Skeletal muscle satellite cell (primary cell): ENCODE data around the gene DHCR24.

Source experiments
- H3K27me3 ChIP-seq: 2 replicates; pipeline ENCODE4 v1.7.0; 2013; ENCODE audit warnings: low read length; ENCODE audit not compliant: control insufficient read depth, insufficient read depth
- H3K36me3 ChIP-seq: 2 replicates; pipeline ENCODE4 v1.7.0; 2013; ENCODE audit warnings: mild to moderate bottlenecking, control low read depth, low read length; ENCODE audit not compliant: insufficient read depth
- H3K4me1 ChIP-seq: 2 replicates; pipeline ENCODE4 v1.7.0; 2013; ENCODE audit warnings: low read length; ENCODE audit not compliant: control insufficient read depth, insufficient read depth
- H3K4me2 ChIP-seq: 2 replicates; pipeline ENCODE4 v1.7.0; 2013; ENCODE audit warnings: mild to moderate bottlenecking, low read length
- H3K4me3 ChIP-seq: 2 replicates; pipeline ENCODE4 v1.7.0; 2013; ENCODE audit warnings: low read length
- H3K9ac ChIP-seq: 2 replicates; pipeline ENCODE4 v1.7.0; 2013; ENCODE audit warnings: mild to moderate bottlenecking, low read depth, low read length, moderate library complexity
- H3K9me3 ChIP-seq: replicated peaks from 2 replicates; pipeline ENCODE4 v1.7.0; 2013; ENCODE audit warnings: mild to moderate bottlenecking, control low read depth, low read length

The DHCR24 gene

GRCh38 chr1:54810153-54810942 is 76.6 kb downstream of the DHCR24 start:
- no peak overlapping the region for H3K9ac ChIP-seq
- no peak overlapping the region for H3K4me3 ChIP-seq
- H3K36me3 ChIP-seq = no peaks in the 10 kb centered on the region
- H3K4me1 ChIP-seq = peaks cover 7% of the 10 kb centered on the region
- H3K4me2 ChIP-seq = no peak overlapping the region
- H3K27me3 ChIP-seq = peaks cover 35% of the 10 kb centered on the region
- no peaks in the 10 kb centered on the region for H3K9me3 ChIP-seq

- Histone ChIP-seq H3K4me1 (peaks cover 10% of the 10 kb centered on the region), H3K9ac (no peak overlapping the region), H3K9me3 (no peaks in the 10 kb centered on the region), H3K27me3 (peaks cover 28% of the 10 kb centered on the region), H3K36me3 (no peaks in the 10 kb centered on the region), H3K4me2 (no peak overlapping the region), H3K4me3 (no peak overlapping the region)
Measured at GRCh38 chr1:54809496-54810074, 77.4 kb downstream of the DHCR24 start.

- no peaks in the 10 kb centered on the region for H3K36me3 ChIP-seq
- H3K9ac ChIP-seq = no peak overlapping the region
- no peaks in the 10 kb centered on the region for H3K9me3 ChIP-seq
- peaks cover 26% of the 10 kb centered on the region for H3K27me3 ChIP-seq
- H3K4me2 ChIP-seq = no peak overlapping the region
- H3K4me1 ChIP-seq = peaks cover 20% of the 10 kb centered on the region
- no peak overlapping the region for H3K4me3 ChIP-seq
Measured at GRCh38 chr1:54808443-54809207, 78.4 kb downstream of the DHCR24 start.

GRCh38 chr1:54807756-54808155 is 79.2 kb downstream of the DHCR24 start:
- Histone ChIP-seq H3K36me3 (no peaks in the 10 kb centered on the region), H3K4me2 (no peak overlapping the region), H3K27me3 (peaks cover 22% of the 10 kb centered on the region), H3K4me1 (peaks cover 20% of the 10 kb centered on the region), H3K9ac (no peak overlapping the region), H3K9me3 (no peaks in the 10 kb centered on the region), H3K4me3 (no peak overlapping the region)

GRCh38 chr1:54806931-54807611 is 79.9 kb downstream of the DHCR24 start:
- peaks cover 15% of the 10 kb centered on the region for H3K27me3 ChIP-seq
- peaks cover 20% of the 10 kb centered on the region for H3K4me1 ChIP-seq
- H3K9ac ChIP-seq = no peak overlapping the region

GRCh38 chr1:54805981-54806381 is 81.0 kb downstream of the DHCR24 start:
- Histone ChIP-seq H3K4me3 (no peak overlapping the region), H3K9me3 (no peaks in the 10 kb centered on the region), H3K9ac (no peak overlapping the region), H3K36me3 (no peaks in the 10 kb centered on the region), H3K4me1 (peaks cover 20% of the 10 kb centered on the region), H3K27me3 (peaks cover 18% of the 10 kb centered on the region), H3K4me2 (no peak overlapping the region)

More at GRCh38 chr1:54806931-54807611, 79.9 kb downstream of the DHCR24 start:
- H3K9me3 ChIP-seq = no peaks in the 10 kb centered on the region
- H3K4me2 ChIP-seq = no peak overlapping the region
- H3K36me3 ChIP-seq = no peaks in the 10 kb centered on the region
- no peak overlapping the region for H3K4me3 ChIP-seq

- Histone ChIP-seq H3K27me3 (peaks cover 19% of the 10 kb centered on the region), H3K4me1 (peaks cover 20% of the 10 kb centered on the region), H3K36me3 (no peaks in the 10 kb centered on the region), H3K4me3 (no peak overlapping the region), H3K4me2 (no peak overlapping the region), H3K9me3 (no peaks in the 10 kb centered on the region), H3K9ac (no peak overlapping the region)
Measured at GRCh38 chr1:54805466-54805865, 81.5 kb downstream of the DHCR24 start.

- H3K36me3 ChIP-seq = no peaks in the 10 kb centered on the region
- H3K27me3 ChIP-seq = peaks cover 27% of the 10 kb centered on the region
- H3K4me3 ChIP-seq = no peak overlapping the region
- H3K4me2 ChIP-seq = no peak overlapping the region
- H3K4me1 ChIP-seq = peaks cover 20% of the 10 kb centered on the region
- H3K9ac ChIP-seq = no peak overlapping the region
- H3K9me3 ChIP-seq = no peaks in the 10 kb centered on the region
Measured at GRCh38 chr1:54804471-54805132, 82.4 kb downstream of the DHCR24 start.

- Histone ChIP-seq H3K27me3 (peaks cover 34% of the 10 kb centered on the region), H3K4me3 (no peak overlapping the region), H3K9ac (no peak overlapping the region), H3K36me3 (no peaks in the 10 kb centered on the region), H3K4me1 (peaks cover 20% of the 10 kb centered on the region), H3K9me3 (no peaks in the 10 kb centered on the region), H3K4me2 (no peak overlapping the region)
Measured at GRCh38 chr1:54803761-54804470, 83.1 kb downstream of the DHCR24 start.

GRCh38 chr1:54800899-54801759 is 85.9 kb downstream of the DHCR24 start, which contains the start of gene TTC22:
TTC22 (minus strand) TSS chr1:54801323; CDS start chr1:54801163, 160 bp downstream.
- no peaks in the 10 kb centered on the region for H3K36me3 ChIP-seq
- peaks cover 13% of the 10 kb centered on the region for H3K4me1 ChIP-seq
- H3K27me3 ChIP-seq = peaks cover 47% of the 10 kb centered on the region
- H3K4me2 ChIP-seq = peak within 1 kb of the TSS; percentile 51
- peak within 1 kb of the TSS; percentile 31 for H3K4me3 ChIP-seq
- no peaks in the 10 kb centered on the region for H3K9me3 ChIP-seq
- H3K9ac ChIP-seq = no peak within 1 kb of the TSS
